D721Med (cell line): ENCODE data around the gene ADAMTS17.

Experiments
- DNase-seq: peaks from one replicate; pipeline ENCODE4 v3.0.0; 2011; ENCODE audit warnings: low spot score; ENCODE audit not compliant: insufficient read length
- FAIRE-seq: peaks from 2 replicates; lab custom pipeline; 2011; peaks lifted over from hg19 to GRCh38; lab: Jason Lieb, UNC
- CTCF ChIP-seq: IDR thresholded peaks from 2 replicates; pipeline ENCODE4 v1.5.1; 2012; ENCODE audit warnings: mild to moderate bottlenecking, control low read depth; ENCODE audit not compliant: insufficient read depth; ENCODE audit errors: missing control alignments

Gene ADAMTS17

GRCh38 chr15:100334456-100334855 is 7.3 kb downstream of the ADAMTS17 start:
- FAIRE-seq (no peak), DNase-seq (no peak)
- no peak for TF ChIP-seq CTCF

- DNase-seq (no peak), FAIRE-seq (no peak)
- TF ChIP-seq CTCF = no peak
These were observed 7.8 kb downstream of the ADAMTS17 start for GRCh38 chr15:100334015-100334414.

GRCh38 chr15:100333236-100333635 is 8.5 kb downstream of the ADAMTS17 start:
- no peak for DNase-seq
- FAIRE-seq = no peak
- no peak for TF ChIP-seq CTCF

GRCh38 chr15:100332721-100333120 is 9.1 kb downstream of the ADAMTS17 start:
- FAIRE-seq = no peak
- DNase-seq = no peak
- TF ChIP-seq CTCF = no peak

GRCh38 chr15:100332231-100332630 is 9.5 kb downstream of the ADAMTS17 start:
- no peak for TF ChIP-seq CTCF
- DNase-seq = no peak
- no peak for FAIRE-seq

- no peak for DNase-seq
- FAIRE-seq = no peak
- TF ChIP-seq CTCF = no peak
These were observed 11.1 kb downstream of the ADAMTS17 start for GRCh38 chr15:100330629-100331215.

GRCh38 chr15:100330221-100330620 is 11.6 kb downstream of the ADAMTS17 start:
- DNase-seq = no peak
- FAIRE-seq = no peak
- no peak for TF ChIP-seq CTCF
